HepG2 (cell line): ENCODE data around the gene KAZALD1. TPM values are rescaled to one million over a fixed set of nuclear protein-coding genes. Genes with fewer than 3 reads are reported as not detected.
A peak's percentile ranks its signal among the peaks of the same experiment; 100 is the strongest.

Source experiments
- ARID5B ChIP-seq: IDR thresholded peaks from 2 replicates; pipeline ENCODE4 v1.4.0; 2020; ENCODE audit warnings: mild to moderate bottlenecking, missing genetic modification reagents
- ELF3 ChIP-seq: IDR thresholded peaks from 2 replicates; pipeline ENCODE4 v1.6.1; 2016; ENCODE audit warnings: missing genetic modification reagents, missing compliant biosample characterization
- FLYWCH1 ChIP-seq: sonication (generic); formaldehyde crosslinking; IDR thresholded peaks from 2 replicates; pipeline ENCODE4 v1.8.1; 2023; ENCODE audit warnings: mild to moderate bottlenecking, missing genetic modification reagents
- FOSL1 ChIP-seq: sonication (generic); formaldehyde crosslinking; IDR thresholded peaks from 2 replicates; pipeline ENCODE4 v1.9.0; 2021; ENCODE audit warnings: missing genetic modification reagents, borderline replicate concordance
- FOSL2 ChIP-seq: sonication (generic); formaldehyde crosslinking; IDR thresholded peaks from 2 replicates; pipeline ENCODE4 v1.4.0; 2020; ENCODE audit warnings: missing genetic modification reagents
- FOXC1 ChIP-seq: sonication (generic); formaldehyde crosslinking; IDR thresholded peaks from 2 replicates; pipeline ENCODE4 v1.8.0; 2022; ENCODE audit warnings: mild to moderate bottlenecking, missing genetic modification reagents, borderline replicate concordance
- HOMEZ ChIP-seq: IDR thresholded peaks from 2 replicates; pipeline ENCODE4 v1.6.1; 2016; ENCODE audit warnings: low read depth
- HOXA9 ChIP-seq: sonication (generic); formaldehyde crosslinking; IDR thresholded peaks from 2 replicates; pipeline ENCODE4 v1.8.1; 2022; ENCODE audit warnings: missing genetic modification reagents, mild to moderate bottlenecking, moderate library complexity, borderline replicate concordance
- KLF9 ChIP-seq: IDR thresholded peaks from 2 replicates; pipeline ENCODE4 v1.6.1; 2016; ENCODE audit warnings: low read depth
- MAF1 ChIP-seq: sonication (generic); formaldehyde crosslinking; IDR thresholded peaks from 2 replicates; pipeline ENCODE4 v1.5.0; 2020; ENCODE audit warnings: missing genetic modification reagents, borderline replicate concordance
- PHF21A ChIP-seq: sonication (generic); formaldehyde crosslinking; IDR thresholded peaks from 2 replicates; pipeline ENCODE4 v1.5.0; 2020; ENCODE audit warnings: mild to moderate bottlenecking, missing genetic modification reagents
- SMARCE1 ChIP-seq: fragments of 450-650 bp; IDR thresholded peaks from 2 replicates; pipeline ENCODE4 v1.6.1; 2017; ENCODE audit warnings: borderline replicate concordance
- TBX2 ChIP-seq: sonication (generic); formaldehyde crosslinking; IDR thresholded peaks from 2 replicates; pipeline ENCODE4 v1.5.0; 2020; ENCODE audit warnings: missing genetic modification reagents, mild to moderate bottlenecking, borderline replicate concordance
- ZNF143 ChIP-seq: sonication (generic); formaldehyde crosslinking; IDR thresholded peaks from 2 replicates; pipeline ENCODE4 v1.4.0; 2020; ENCODE audit warnings: missing genetic modification reagents
- ZSCAN29 ChIP-seq: sonication (generic); formaldehyde crosslinking; conservative IDR thresholded peaks from 2 replicates; pipeline ENCODE4 v1.4.0; 2020; ENCODE audit warnings: mild to moderate bottlenecking, missing genetic modification reagents
- polyA plus RNA-seq, 8 experiments: library from polyadenylated mRNA; depleted of rRNA in 3 of 8; stranded (reverse) in 7 of 8; unstranded in 1 of 8; fragments of >200 nt; fragmentation: Illumina TruSeq in 4 of 8; extraction: Trizol in 4 of 8; gene quantifications; 2 replicates each; pipeline versions ENCODE4 v1.2.1 to v1.2.3, GENCODE V29; 2011 to 2016; ENCODE audit warnings: low read depth in 4 of 8, missing spikeins in 1 of 8, mixed read lengths in 1 of 8; ENCODE audit not compliant: insufficient read depth in 1 of 8
- total RNA-seq, 5 experiments: library from RNA; depleted of rRNA; stranded (reverse); fragments of >200 nt; fragmentation: Illumina TruSeq; extraction: Trizol; gene quantifications; 2 replicates each; pipeline ENCODE4 v1.2.3, GENCODE V29; 2016; ENCODE audit warnings: low read depth in 1 of 5
- TF ChIP-seq, protein P1 (sequence below): sonication (generic); formaldehyde crosslinking; IDR thresholded peaks from 2 replicates; pipeline ENCODE4 v1.5.1; 2020; ENCODE audit warnings: missing genetic modification reagents, mild to moderate bottlenecking, borderline replicate concordance
- TF ChIP-seq, protein P2 (sequence below): sonication (generic); formaldehyde crosslinking; IDR thresholded peaks from 2 replicates; pipeline ENCODE4 v1.5.0; 2020; ENCODE audit warnings: mild to moderate bottlenecking, missing genetic modification reagents, borderline replicate concordance

Gene KAZALD1
- total and polyA plus RNA-seq, 2 of the 13 experiments (the other 11 are each of a cell fraction or from before 2014, with no cell fraction given) = 16.7 to 27.7 TPM

DNA sequence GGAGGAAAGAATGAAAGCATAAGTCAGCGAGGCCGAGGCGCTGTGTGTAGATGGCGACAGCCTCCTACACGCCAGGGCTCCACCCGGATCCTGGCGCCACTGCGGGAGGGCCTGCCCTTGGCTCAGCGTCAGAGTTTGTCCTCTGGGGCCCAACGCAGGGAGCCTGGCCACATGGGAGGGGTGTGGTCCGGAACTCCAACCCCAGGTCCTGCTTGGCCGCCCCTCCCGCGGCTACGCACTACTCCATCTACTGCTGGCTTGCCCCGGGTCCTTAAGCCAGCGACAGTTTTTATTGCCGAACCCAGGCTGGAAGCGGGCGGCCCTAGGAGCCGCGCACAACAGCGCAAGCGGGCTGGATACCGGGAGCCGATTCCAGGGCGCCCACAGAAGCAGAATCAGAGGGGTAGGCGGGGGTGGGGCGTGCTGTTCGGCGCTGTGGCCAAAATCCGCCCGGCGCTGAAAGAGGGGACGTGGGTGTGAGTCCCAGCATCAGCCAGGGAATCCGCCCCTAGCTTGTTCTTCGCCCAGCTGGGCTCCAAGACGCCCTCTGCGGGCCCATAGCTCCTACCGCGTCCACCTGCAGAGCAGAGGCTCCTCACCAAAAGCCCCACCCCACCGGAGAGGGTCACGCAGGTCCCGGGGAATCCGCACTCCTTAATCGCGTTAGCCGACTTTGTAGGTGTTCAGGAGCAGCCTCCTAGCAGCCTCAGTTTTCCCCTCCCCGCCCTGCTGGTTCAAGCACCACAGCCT, 4.5 kb downstream of the KAZALD1 start (continued):
- TF ChIP-seq ARID5B (peak; percentile 74), KLF9 (CRISPR knock-in tag) (peak; percentile 93; the same call in 1 of the 2 replicates), SMARCE1 (no peak), FOXC1 (CRISPR knock-in tag) (peak; percentile 88), MAF1 (CRISPR knock-in tag) (0 out of 2 replicates have a peak, but pooled peaks have one; percentile 46), HOMEZ (CRISPR knock-in tag) (no peak), PHF21A (CRISPR knock-in tag) (peak; percentile 89), HOXA9 (CRISPR knock-in tag) (no peak), ELF3 (peak; percentile 43), FOSL1 (no peak), TBX2 (peak; percentile 51), ZSCAN29 (CRISPR knock-in tag) (peak; percentile 90), FOSL2 (CRISPR knock-in tag) (peak; percentile 42; the same call in 1 of the 2 replicates), FLYWCH1 (no peak), ZNF143 (CRISPR knock-in tag) (0 out of 2 replicates have a peak, but pooled peaks have one; percentile 25)
- TF ChIP-seq, protein P1, sequence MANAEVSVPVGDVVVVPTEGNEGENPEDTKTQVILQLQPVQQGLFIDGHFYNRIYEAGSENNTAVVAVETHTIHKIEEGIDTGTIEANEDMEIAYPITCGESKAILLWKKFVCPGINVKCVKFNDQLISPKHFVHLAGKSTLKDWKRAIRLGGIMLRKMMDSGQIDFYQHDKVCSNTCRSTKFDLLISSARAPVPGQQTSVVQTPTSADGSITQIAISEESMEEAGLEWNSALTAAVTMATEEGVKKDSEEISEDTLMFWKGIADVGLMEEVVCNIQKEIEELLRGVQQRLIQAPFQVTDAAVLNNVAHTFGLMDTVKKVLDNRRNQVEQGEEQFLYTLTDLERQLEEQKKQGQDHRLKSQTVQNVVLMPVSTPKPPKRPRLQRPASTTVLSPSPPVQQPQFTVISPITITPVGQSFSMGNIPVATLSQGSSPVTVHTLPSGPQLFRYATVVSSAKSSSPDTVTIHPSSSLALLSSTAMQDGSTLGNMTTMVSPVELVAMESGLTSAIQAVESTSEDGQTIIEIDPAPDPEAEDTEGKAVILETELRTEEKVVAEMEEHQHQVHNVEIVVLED (CRISPR knock-in tag) = peak; percentile 54; the same call in 1 of the 2 replicates
- TF ChIP-seq, protein P2, sequence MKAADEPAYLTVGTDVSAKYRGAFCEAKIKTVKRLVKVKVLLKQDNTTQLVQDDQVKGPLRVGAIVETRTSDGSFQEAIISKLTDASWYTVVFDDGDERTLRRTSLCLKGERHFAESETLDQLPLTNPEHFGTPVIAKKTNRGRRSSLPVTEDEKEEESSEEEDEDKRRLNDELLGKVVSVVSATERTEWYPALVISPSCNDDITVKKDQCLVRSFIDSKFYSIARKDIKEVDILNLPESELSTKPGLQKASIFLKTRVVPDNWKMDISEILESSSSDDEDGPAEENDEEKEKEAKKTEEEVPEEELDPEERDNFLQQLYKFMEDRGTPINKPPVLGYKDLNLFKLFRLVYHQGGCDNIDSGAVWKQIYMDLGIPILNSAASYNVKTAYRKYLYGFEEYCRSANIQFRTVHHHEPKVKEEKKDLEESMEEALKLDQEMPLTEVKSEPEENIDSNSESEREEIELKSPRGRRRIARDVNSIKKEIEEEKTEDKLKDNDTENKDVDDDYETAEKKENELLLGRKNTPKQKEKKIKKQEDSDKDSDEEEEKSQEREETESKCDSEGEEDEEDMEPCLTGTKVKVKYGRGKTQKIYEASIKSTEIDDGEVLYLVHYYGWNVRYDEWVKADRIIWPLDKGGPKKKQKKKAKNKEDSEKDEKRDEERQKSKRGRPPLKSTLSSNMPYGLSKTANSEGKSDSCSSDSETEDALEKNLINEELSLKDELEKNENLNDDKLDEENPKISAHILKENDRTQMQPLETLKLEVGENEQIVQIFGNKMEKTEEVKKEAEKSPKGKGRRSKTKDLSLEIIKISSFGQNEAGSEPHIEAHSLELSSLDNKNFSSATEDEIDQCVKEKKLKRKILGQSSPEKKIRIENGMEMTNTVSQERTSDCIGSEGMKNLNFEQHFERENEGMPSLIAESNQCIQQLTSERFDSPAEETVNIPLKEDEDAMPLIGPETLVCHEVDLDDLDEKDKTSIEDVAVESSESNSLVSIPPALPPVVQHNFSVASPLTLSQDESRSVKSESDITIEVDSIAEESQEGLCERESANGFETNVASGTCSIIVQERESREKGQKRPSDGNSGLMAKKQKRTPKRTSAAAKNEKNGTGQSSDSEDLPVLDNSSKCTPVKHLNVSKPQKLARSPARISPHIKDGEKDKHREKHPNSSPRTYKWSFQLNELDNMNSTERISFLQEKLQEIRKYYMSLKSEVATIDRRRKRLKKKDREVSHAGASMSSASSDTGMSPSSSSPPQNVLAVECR (CRISPR knock-in tag) = peak; percentile 85
